GM21825 (cell line): ENCODE data around the gene GCDH.
A peak's percentile ranks its signal among the peaks of the same experiment; 100 is the strongest.
"Not testable (repeated sequence)": the region's sequence is repeated elsewhere in the genome, so short reads cannot be mapped to it uniquely, and the experiment has no call there.

Experiments
- ATAC-seq: cut with Tn5 transposase; IDR thresholded peaks from one replicate; pipeline ENCODE4 v1.9.1; 2021; ENCODE audit warnings: mild to moderate bottlenecking, moderate library complexity; ENCODE audit not compliant: unreplicated experiment

The GCDH gene

GRCh38 chr19:12872255-12872654, 18.7 kb upstream of the GCDH start:
- ATAC-seq, result no peak

- ATAC-seq, result no peak
Observed at GRCh38 chr19:12872941-12873890, 17.7 kb upstream of the GCDH start.

GRCh38 chr19:12873891-12874745, 16.8 kb upstream of the GCDH start:
- no peak for ATAC-seq

- ATAC-seq, result no peak
Observed at GRCh38 chr19:12875086-12875485, 15.9 kb upstream of the GCDH start.

GRCh38 chr19:12880551-12881171, 10.3 kb upstream of the GCDH start:
- ATAC-seq, result no peak

GRCh38 chr19:12881172-12881808, 9.7 kb upstream of the GCDH start, which contains the start of gene DNASE2:
DNASE2 (minus strand) TSS chr19:12881449; CDS start chr19:12881375, 74 bp downstream.
- ATAC-seq, result peak; percentile 78

GRCh38 chr19:12882589-12882988, 8.4 kb upstream of the GCDH start:
- ATAC-seq, result no peak

GRCh38 chr19:12884202-12884601, 6.8 kb upstream of the GCDH start:
- ATAC-seq, result no peak

- ATAC-seq, result no peak
Observed at GRCh38 chr19:12884627-12884925, 6.4 kb upstream of the GCDH start.

- ATAC-seq, result no peak
Observed at GRCh38 chr19:12884926-12885748, 5.8 kb upstream of the GCDH start.

GRCh38 chr19:12885749-12886650, 5.0 kb upstream of the GCDH start:
- ATAC-seq, result no peak

- ATAC-seq, result no peak
Observed at GRCh38 chr19:12886651-12886968, 4.3 kb upstream of the GCDH start.

GRCh38 chr19:12886969-12887747, 3.8 kb upstream of the GCDH start, which contains the start of gene KLF1:
KLF1 (minus strand) TSS chr19:12887201; CDS start chr19:12887140, 61 bp downstream.
- ATAC-seq, result no peak

- no peak for ATAC-seq
Observed at GRCh38 chr19:12888006-12888603, 2.9 kb upstream of the GCDH start.

- ATAC-seq, result not testable (repeated sequence)
Observed at GRCh38 chr19:12890299-12890786, 617 bp upstream of the GCDH start.

- no peak for ATAC-seq
Observed at GRCh38 chr19:12891553-12892021, 627 bp downstream of the GCDH start.

- ATAC-seq, result no peak
Observed at GRCh38 chr19:12893582-12893981, 2.6 kb downstream of the GCDH start.

GRCh38 chr19:12896460-12896859, 5.5 kb downstream of the GCDH start:
- no peak for ATAC-seq
